HG02759 (cell line): ENCODE measurements around the gene CNDP2.

ENCODE experiments used
- ATAC-seq: cut with Tn5 transposase; IDR thresholded peaks from one replicate; pipeline ENCODE4 v1.9.1; 2021; ENCODE audit warnings: mild to moderate bottlenecking, moderate library complexity; ENCODE audit not compliant: unreplicated experiment

Gene CNDP2

DNA sequence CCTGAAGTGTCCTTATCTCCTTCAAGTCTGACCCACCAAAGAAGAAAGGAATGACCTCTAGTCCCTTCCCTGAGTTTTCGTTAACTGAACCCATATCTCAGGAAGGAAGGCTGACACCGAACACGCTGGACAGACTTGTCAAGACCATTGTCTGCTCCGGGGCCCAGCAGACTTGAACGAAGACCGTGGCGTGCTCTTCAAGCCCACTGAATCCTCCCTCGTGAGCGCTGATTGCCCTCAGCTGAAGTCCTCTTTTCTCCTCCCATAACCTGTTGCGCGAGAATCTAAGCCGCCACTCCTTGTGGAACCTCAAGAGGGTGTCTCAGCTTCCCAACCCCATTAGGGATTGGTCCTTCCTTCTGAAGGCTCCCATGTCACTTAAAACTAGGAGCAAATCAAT lies 37.5 kb downstream of the CNDP2 start:
- ATAC-seq, result no peak

DNA sequence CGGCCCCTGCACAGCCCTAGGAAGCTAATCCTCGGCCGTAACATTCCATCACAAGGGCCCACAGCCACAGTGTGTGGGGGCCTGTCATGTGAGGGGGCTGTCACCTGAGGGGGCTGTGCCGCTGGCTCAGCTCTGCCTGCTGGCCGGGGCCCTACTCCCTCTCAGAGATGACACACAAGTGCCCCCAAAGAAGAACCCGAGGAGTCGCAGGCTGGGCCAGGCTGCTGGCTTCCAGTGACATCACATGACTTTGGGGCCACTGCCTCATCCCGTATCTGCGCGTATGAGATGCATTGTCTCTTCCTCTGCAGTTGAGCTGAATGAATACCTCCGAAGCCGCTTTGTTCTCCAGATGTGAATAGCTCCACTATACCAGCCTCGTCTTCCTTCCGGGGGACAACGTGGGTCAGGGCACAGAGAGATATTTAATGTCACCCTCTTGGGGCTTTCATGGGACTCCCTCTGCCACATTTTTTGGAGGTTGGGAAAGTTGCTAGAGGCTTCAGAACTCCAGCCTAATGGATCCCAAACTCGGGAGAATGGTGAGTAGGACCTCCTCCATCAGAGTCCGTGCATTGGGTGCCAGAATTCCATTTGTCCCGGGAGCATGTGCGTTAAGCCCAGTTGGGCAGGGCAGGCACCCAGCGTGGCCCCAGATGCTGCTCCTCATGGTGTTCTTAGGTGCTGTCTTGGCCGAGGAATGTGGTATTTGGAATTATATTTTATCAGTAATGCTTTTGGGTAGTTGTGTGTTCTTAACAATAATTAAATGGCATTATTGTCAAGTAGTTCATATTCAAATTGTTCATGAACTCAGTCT lies 38.2 kb downstream of the CNDP2 start, which contains the start of gene CNDP1:
Gene CNDP1, plus strand, starts transcription at position 351 of the 820 bp plus-strand sequence. Its CDS starts 168 bp downstream, at position 519.
- no peak for ATAC-seq

DNA sequence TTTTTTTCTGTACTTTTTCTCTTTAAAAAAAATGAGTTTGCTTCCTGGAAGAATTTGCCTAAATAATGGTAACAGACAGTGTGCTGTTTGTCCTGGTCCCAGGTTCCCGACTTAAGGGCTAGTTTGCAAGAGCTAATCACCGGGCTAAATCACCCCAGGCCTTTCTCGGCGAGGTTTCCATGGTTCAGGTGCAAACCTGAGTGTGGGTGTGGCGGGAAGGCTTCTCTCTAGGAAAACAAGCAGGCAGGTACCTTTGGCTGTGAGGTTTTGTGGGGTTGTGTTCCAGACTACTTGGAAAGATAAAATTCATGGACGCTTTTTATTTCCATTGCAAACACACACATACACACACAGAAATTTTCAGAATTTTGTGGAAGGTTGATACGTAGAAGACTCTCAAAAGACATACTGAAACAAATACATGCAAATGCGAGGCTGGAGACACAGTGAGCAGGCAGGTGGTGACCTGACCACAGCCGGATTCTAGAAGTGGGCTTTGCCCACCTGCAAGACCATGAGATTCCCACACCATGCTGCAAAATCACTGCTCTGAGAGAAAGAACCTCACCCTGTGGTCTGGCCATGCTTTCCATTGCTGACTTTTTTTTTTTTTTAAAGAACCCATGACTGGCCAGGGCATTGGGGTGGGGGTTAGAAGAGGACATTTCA lies 39.0 kb downstream of the CNDP2 start:
- peak; percentile 52 for ATAC-seq

DNA sequence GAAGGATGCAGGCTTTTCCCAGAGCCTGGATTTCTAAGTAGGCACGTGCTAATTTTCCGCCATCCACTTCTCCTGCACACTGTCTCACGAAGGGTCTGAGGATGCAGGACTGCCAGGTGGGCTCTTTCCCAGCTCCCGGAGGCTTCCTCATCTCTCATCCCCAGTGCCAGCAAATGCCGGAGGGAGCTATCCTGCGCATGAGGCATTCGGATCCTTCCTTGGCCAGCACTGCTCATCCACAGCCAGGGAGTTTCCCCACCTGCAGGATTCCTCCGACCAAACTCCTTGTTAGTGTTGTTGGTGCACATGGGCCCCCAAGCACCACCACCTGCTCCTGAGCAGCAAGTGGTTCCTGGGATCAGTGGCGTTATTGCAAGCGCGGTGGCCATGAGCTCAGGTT lies 43.1 kb downstream of the CNDP2 start:
- ATAC-seq, result no peak

DNA sequence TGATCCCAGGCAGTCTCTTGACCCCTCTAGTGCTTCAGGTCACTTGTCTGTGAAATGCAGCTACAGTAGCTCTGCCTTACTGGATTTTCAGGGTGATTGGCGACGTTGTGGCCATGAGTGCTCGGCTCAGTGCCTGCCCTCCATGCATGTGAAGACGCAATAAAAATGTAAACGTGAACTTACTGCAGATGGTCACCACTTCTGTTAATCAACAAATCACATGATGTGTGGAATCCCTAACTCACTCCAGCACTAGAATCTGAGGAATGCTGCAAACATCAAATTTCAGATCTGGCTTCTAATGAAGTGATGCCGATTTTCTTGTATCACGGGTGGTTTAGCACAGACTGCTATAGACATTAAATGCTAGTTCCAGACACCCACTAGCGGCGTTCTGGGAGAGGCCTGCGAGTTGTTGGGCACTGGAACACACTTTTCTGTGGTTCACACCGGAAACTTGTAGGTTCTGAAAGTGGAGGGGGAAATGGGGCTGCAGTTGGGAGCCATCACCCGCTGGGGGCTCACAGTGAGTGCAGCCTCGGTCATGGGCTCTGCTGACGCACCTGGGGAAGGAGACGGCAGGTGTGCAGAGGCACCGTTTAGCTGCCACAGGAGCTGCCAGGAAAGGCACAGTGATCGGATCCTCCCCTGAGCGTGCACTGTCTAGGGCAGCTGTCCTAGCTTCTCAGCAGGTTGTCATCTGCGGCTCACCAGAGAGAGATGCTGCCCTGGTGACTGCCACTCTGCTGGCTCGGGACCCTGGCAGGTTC lies 44.7 kb downstream of the CNDP2 start:
- ATAC-seq, result no peak

DNA sequence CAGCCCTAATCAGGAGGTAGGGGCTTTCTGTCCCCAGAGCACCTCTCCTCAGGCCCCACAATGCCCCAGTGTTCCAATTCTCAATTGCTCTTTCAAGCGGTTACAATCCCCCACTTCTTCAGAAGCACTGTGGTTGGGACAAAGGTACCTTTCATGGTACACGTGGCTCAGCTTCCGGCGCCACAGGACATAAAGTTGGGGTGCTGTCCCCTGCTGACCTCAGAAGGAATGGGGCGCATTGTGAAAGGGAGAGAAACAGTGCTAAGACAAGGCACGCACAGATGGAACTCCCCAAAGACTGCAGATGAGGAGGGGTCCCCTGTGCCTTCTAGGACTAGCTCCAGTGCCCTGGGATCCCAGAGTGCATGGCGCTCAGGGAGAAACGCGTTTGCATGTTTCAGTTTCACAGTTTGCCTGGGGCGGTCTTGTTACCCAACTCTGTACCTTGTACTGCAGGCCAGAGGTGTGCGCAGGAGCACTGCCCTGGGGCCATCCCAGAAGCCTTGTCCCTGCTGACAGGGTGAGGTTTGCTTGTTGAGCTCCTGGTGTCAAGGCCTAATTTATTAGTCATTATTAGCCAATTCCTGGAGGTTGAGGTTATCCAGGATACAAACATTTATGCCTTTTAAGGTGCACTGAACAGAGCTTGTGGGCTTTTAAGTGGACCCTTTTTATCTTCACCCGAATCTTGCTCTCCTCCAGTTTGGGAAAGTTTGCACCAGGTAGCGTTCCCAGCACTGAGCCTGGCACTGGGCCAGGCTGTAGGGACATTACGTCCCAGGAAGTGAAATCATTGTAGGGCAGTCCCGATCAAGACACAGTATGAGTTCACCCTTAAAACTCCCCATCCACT lies 45.8 kb downstream of the CNDP2 start:
- no peak for ATAC-seq

DNA sequence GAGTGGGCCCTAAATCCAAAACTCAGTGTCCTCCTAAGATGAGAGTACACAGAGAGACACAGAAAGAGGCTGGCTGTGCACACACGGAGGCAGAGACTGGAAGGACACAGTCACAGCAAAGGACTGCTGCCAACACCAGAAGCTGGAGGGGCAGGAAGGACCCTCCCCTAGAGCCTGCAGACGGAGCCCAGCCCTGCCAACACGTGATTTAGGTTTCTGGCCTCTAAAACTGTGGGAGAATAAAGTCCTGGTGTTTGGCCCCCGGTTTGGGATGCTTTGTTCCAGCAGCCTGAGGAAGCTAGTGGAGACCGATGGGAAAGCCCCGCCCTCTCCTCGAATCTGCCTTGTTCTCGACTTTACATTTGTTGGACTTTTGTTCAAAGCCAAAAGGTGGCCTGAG lies 48.7 kb downstream of the CNDP2 start:
- ATAC-seq, result no peak

DNA sequence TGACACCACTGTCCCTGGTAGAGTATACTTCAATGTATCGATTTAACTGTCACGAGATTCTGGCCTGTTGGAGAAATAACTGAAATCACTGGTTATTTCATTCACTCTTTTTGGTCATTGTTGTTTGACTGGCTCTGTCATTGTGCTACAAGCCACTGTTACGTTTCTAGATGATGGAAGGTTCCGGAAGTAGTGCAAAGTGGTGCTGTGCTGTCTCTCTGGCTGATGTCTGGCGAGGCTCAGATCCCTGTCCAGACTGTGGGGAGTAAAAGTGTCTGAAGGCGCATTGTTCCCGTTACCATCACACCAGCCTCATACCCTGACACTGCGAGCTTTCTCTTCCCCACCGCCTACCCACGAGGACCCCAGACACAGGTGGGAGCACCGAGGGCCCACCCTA lies 49.8 kb downstream of the CNDP2 start:
- ATAC-seq, result no peak

DNA sequence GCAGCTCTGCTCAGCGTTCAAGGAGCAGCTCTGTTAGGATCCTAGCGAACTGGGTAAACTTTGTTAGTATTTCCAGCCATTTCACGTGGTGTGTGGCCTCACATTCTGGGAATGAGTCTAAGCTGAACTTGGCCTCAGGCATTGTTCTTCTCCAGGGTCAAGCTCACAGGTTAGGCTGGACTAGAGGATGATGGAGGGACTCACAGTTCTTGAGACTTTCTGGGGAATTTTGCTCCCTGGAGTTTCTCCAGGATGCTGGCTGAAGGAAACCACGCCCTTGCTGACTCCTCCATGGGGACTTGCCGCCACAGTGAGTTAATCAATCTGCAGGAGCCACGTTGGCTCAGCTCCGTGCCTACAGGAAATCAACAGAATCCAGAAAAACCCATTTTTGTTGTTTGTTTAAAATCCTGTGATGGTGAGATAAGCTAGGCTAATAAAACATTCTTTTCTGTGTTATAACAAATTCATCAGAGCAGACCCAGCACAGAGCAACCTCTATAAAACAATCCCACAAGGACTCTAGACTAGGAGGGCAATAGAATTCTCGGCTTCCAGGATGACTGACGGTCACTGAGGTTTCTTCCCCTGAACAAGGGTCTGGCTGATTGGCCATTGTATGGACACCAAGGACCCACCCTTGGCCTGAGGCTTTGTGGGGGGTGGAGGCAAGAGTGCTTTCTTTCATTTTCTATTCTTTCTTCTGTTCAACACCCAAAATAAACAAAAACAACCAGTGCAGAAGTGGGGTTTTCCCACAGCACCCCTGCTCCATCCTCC lies 50.8 kb downstream of the CNDP2 start:
- no peak for ATAC-seq

DNA sequence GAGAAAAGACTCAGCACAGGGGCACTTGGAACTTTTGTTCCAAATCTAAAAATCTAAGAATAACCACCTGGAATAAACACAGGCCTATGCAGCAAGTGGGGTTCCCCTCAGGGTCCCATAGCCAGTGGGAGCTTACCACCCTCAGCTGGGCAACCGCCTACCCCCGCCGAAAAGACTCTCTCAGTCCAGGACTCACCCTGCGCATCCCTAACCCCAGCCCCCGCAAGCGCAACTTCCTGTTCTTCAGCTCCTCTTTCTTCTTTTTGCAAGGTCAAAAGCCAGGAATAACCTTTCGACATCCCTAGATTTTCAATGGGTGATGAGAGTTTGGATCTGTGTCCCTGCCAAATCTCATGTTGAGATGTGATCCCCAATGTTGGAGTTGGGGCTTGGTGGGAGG lies 51.7 kb downstream of the CNDP2 start:
- no peak for ATAC-seq

DNA sequence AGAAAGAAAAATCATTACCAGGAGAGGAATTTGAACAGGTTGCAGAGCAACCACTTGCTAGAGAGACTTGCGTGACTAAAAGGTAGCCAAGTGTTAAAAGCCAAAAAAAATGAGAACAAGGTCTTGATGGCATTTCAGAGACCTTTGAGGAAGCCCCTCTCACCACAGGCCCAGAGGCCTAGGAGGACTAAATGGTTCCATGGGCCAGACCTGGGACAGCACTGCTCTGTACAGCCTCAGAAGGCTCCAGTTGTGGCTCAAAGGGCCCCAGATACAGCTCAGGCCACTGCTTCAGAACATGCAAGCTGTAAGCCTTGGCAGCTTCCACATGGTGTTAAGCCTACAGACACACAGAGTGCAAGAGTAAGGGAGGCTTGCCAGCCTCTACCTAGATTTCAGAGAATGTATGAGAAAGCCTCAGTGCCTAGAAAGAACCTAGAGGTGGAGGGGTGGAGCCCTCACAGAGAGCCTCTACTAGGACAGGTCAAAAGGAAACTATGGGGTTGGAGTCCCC lies 53.5 kb downstream of the CNDP2 start:
- no peak for ATAC-seq

DNA sequence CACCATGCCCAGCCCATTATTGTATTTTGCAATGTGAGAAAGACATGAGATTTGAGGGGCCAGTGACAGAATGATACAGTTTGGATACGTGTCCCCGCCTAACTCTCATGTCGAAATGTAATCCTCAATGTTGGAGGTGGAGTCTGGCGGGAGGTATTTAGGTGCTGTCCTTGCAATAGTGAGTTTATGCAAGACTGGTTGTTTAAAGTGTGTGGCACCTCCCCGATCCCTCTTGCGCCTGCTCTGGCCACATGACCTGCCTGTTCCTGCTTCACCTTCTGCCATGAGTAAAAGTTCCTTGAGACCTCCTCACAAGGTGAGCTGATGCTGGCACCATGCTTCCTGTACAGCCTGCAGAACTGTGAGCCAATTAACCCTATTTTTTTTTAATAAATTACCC lies 54.7 kb downstream of the CNDP2 start:
- no peak for ATAC-seq

DNA sequence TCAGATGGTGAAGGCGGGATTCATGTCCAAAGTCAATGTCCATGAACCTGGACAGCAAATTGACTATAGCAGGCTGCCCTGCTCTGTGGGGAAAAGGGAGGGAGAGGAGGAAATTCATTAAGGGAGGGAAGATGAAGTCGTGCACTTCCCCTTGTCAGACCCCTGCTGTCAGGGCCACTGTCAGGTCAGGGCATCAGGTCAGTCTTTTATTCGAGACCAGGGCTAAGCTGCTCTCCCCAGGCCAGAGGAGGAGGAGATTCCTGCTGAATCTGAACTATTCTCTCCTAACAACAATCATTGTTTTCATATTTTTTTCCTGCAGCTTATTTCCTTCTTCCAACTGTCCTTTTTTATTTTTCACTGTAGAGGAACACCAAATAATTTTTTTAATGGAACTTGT lies 55.3 kb downstream of the CNDP2 start:
- ATAC-seq, result no peak

DNA sequence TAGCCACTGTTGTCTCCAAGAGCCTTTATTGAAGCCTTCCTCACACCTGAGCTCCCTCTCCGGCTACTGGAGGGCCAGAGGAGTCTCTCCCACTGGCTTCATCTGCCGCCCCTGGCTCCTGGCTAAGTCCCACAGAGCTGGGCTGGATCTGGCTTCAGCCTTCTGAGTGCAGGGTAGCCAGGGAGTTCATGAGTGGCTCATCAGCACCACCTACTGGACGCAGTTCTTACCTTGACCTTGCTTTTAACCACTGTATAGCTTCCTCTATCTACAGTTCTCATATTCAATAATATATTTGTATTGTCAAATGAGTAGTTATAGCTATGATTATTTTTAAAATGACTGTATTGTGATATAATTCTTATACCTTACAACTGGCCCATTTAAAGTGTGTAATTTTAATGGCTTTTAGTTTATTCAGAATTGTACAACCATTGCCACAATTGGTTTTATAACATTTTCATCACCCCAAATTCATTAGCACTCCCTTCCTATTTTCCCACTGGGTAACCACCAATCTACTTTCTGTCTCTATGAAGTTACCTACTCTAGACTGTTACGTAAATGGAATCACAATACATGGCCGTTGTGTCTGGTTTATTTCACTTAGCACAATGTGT lies 55.9 kb downstream of the CNDP2 start:
- peak; percentile 99 for ATAC-seq

DNA sequence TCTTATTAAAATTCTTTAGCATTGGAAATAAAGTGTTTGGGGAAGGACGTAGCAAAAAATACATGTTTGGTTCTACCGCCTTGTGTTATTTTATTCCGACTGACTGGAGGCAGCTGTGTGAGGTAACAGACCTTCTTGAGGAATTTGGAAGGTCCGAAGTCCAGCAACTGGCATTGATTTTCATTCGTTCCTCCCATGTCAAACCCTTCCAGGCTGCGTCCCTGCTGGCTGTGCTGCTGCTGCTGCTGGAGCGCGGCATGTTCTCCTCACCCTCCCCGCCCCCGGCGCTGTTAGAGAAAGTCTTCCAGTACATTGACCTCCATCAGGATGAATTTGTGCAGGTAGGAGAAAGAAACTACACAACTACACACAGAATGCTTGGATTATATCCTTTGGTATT lies 60.0 kb downstream of the CNDP2 start:
- ATAC-seq, result no peak

DNA sequence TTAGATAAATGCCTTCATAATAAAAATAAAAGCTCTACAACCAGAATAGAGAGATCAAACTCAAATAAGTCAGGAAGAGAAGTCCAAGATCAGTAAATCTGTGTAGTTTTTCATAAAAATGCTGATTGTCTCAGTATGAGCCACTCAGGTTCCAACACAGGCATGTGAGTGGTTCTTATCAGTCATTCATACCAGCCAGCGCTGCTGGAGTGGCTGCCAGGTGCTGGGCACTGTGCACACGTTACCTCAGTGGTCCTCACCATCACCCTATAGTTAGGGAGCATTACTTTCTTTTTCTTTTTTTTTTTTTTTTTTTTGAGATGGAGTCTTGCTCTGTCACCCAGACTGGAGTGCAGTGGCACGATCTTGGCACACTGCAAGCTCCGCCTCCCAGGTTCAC lies 61.9 kb downstream of the CNDP2 start:
- ATAC-seq, result no peak

DNA sequence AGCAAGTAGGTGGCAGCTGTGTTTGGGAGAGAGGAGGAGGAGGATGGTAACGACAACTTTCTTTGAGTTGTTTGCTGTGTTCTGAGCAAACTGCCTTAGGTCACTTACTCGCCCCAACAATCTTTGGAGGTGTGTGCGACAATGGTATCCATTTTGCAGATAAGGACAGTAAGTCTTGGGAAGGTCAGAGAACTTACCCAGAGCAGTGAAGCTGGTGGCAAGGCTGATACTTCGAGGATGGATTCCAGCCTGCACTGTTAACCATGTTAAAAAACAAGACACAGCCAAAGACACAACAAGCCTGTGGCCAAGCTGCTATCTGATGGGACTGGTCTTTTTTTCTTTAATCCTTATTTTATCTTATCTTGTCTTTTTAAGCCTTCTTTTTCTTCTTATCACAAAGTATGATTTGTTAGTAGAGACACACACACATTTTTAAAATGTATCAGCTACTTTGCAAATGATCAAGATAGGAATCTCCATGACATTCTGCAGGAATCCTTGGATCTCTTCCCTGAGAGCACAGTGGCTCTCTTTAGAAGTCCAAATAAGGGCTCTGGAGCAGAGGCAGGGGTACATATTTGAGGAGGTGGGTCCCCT lies 66.1 kb downstream of the CNDP2 start:
- no peak for ATAC-seq

DNA sequence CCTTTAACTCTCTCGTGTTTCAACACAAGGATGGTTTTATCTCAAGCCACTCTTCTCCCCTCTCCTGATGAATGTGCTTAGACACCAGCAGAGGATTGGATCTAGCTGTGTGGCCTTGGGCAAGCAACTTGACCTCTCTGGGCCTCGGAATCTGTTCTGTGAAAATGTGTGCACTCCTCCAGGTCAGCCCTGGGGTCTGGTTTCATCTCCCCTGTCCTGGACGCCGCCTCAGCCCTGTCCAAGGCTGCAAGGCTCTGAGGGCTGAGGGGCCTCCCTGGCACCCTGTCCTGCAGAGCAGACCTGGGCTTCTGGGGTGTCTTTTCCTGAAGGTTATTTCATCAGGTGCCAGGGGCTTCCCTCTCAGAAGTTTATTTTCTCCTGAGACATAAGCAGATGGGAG lies 66.6 kb downstream of the CNDP2 start:
- ATAC-seq, result no peak

DNA sequence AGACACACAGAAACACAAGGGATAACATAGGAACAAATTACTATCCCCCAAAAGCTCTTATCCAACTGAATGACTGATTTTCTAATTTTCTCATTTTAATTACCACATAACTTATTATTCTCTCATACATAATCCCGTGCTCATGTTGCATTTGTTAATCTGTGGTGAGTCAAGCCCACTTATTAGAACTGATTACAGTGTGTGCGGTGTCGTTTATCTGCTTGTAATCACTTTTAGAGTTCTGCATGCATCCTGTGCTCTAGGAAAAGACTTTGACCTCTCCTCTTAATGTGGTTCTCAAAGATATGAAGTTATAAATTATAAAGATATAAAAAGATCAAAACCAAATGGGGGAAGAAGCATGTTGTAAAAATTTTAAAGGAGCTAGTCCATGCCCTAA lies 67.8 kb downstream of the CNDP2 start:
- no peak for ATAC-seq
